Activated naive CD4-positive, alpha-beta T cell treated with anti-CD3 and anti-CD28 coated beads for 36 hours (primary cell): ENCODE data around the gene FMO3. TPM values are rescaled to one million over a fixed set of nuclear protein-coding genes. Genes with fewer than 3 reads are reported as not detected.

Experiments
- CTCF ChIA-PET: fragments of 350-600 bp; sonication (Branson Sonifier 250); formaldehyde crosslinking; loops from one replicate; lab custom pipeline; 2021; ENCODE audit warnings: antibody characterized with exemption; lab: Charles Lee
- DNase-seq: peaks from one replicate; pipeline ENCODE4 v3.0.0-alpha.2; 2020
- H3K27ac Mint-ChIP-seq: one replicate; pipeline ENCODE4 v1.8.0; 2021; ENCODE audit warnings: mild to moderate bottlenecking, mixed read lengths
- H3K27me3 Mint-ChIP-seq: one replicate; pipeline ENCODE4 v1.8.0; 2021; ENCODE audit warnings: low read depth, mixed read lengths
- H3K36me3 Mint-ChIP-seq: one replicate; pipeline ENCODE4 v1.8.0; 2021; ENCODE audit warnings: low read depth, mixed read lengths
- H3K4me1 Mint-ChIP-seq: one replicate; pipeline ENCODE4 v1.8.0; 2021; ENCODE audit warnings: low read depth, mixed read lengths
- H3K4me3 Mint-ChIP-seq: one replicate; pipeline ENCODE4 v1.8.0; 2021; ENCODE audit warnings: mild to moderate bottlenecking, moderate library complexity, mixed read lengths
- H3K9me3 Mint-ChIP-seq: one replicate; pipeline ENCODE4 v1.8.0; 2021; ENCODE audit warnings: mixed read lengths
- intact Hi-C: fragments of 100-400 bp; cut with micrococcal nuclease; formaldehyde crosslinking; loops from one replicate; pipeline ENCODE4 v1.15.1; 2023
- total RNA-seq, 2 experiments: library from RNA; stranded (reverse); gene quantifications; one replicate each; pipeline ENCODE4 v1.2.3, GENCODE V29; 2021

Gene FMO3
- total RNA-seq, 2 experiments from 2014 or later = not detected

DNA sequence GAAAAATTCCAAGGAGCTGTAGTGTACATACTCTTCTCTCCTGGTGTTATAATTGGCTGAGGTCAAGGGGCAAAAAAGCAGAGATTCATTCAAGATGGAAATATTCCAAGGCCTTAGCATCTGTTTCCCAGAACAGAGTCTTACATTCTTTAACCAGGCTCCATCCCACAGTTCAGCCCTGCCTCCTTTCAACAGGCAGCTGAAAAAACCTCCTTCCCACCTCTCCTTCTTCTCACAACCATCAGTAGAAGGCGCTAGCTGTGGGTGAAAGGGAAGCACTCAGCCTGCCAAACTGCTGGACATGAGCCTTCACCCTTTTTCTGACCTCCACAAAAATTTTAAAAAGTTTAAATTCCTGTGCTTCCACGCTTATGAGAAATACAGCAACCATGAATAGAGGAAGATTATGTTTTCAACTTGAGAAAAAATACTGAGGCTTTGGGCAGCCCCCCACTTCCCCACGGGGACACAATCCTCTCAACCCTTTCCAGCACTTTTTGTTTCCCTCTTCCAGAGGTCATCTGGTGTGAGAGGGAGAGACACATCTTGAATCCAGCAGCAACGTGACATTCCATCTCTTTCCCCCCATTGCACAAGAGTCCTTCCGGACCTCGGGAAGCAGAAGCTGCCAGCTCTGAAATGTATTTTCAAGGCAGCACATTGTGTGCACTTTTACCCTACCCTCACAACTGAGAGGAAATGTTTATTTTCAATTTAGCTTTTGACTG, 51.1 kb downstream of the FMO3 start:
- Mint-ChIP-seq H3K27me3 (peaks cover 14% of the 10 kb centered on the region), H3K27ac (no peak overlapping the region), H3K36me3 (no peaks in the 10 kb centered on the region), H3K4me3 (no peak overlapping the region), H3K9me3 (no peaks in the 10 kb centered on the region), H3K4me1 (no peaks in the 10 kb centered on the region)
- no peak for DNase-seq
- intact Hi-C loops = no loop called here
- CTCF ChIA-PET = no interaction called here

DNA sequence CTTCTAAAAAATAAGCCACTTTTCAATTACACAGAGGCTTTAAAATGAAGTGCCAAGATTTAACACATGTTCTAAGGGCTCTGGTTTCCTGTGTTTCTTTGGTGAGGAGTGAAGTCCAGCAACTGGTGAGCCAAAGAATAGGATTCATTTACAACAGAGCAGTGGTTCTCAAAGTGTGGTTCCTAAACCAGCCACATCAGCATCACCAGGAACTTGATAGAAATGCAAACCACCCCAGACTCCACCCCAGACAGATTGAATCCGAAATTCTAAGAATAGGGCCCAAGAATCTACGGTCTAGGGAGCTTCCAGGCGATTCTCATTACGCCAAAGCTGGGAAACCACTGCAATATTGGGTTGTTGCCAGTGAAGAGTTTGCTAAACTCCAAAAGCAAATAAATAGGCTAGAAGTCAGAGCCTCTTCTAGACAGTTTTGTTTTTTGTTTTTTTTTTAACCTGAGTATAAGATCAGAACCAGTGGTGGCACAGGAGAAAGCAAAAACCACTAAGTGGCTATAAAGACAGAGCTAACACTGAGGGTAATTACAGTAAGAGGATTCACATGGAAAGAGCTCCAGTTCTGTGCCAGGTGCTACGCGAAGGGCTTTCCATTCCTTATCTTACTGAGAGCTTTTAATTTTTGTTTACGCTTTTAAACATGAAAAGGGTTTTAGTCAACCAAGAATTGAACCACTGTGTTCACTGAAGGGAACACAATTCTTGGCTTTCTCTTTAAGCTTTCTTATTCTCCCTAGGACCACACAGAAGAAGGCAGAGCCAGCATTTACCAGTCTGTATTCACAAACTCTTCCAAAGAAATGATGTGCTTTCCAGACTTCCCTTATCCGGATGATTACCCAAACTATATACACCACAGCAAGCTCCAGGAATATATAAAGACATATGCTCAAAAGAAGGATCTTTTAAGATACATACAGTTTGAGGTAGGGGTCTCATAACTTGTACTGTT, 52.0 kb downstream of the FMO3 start:
- H3K4me3 Mint-ChIP-seq = no peak overlapping the region
- CTCF ChIA-PET = no interaction called here
- no peak for DNase-seq
- H3K9me3 Mint-ChIP-seq = no peaks in the 10 kb centered on the region
- no peaks in the 10 kb centered on the region for H3K4me1 Mint-ChIP-seq
- no peaks in the 10 kb centered on the region for H3K36me3 Mint-ChIP-seq
- intact Hi-C loops = no loop called here
- no peak overlapping the region for H3K27ac Mint-ChIP-seq
- H3K27me3 Mint-ChIP-seq = peaks cover 18% of the 10 kb centered on the region

DNA sequence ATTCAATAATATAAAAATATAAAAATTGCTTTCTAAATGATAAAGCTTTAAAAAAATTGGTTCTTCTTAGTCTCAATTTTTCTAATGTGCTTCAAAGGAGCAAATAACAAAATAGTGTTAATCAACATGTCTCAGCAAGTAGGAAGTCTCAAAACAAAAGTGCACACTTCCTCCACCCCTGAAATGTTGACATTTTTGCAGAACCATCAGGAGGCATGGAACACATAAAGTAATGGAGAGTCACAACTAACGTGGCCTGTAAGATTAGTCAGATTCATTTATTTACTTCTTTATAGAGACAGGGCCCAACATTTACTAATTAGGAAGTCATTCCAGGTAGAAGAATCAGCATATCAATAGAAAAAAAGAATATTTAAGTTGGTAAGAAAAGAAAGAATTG, 59.5 kb downstream of the FMO3 start:
- Mint-ChIP-seq H3K9me3 (no peaks in the 10 kb centered on the region), H3K27me3 (peaks cover 7% of the 10 kb centered on the region), H3K4me3 (no peak overlapping the region), H3K36me3 (no peaks in the 10 kb centered on the region), H3K27ac (no peak overlapping the region), H3K4me1 (no peaks in the 10 kb centered on the region)
- intact Hi-C loops = no loop called here
- DNase-seq = no peak
- CTCF ChIA-PET = no interaction called here

DNA sequence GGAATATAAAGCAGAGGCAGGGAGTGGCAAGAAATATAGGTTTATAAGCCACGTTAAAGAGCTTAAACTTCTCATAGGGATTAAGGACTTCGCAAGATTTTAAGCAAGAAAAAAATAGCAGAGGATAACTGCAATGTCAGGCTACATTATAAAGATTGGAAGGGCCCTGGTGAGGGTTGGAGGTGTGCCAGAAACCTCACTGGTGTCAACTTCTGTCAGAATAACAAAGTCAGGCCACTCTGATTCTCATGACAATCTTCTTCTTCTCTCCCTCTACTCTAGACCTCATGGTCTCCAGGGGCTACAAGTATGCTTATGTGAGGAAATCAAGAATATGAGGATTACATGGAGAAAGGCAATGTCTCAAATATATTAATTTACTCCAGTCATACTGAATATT, 61.8 kb downstream of the FMO3 start:
- CTCF ChIA-PET = no interaction called here
- no peak overlapping the region for H3K27ac Mint-ChIP-seq
- DNase-seq = no peak
- no peak overlapping the region for H3K4me3 Mint-ChIP-seq
- H3K4me1 Mint-ChIP-seq = no peaks in the 10 kb centered on the region
- no peaks in the 10 kb centered on the region for H3K36me3 Mint-ChIP-seq
- no peaks in the 10 kb centered on the region for H3K27me3 Mint-ChIP-seq
- H3K9me3 Mint-ChIP-seq = no peaks in the 10 kb centered on the region
- intact Hi-C loops = no loop called here

DNA sequence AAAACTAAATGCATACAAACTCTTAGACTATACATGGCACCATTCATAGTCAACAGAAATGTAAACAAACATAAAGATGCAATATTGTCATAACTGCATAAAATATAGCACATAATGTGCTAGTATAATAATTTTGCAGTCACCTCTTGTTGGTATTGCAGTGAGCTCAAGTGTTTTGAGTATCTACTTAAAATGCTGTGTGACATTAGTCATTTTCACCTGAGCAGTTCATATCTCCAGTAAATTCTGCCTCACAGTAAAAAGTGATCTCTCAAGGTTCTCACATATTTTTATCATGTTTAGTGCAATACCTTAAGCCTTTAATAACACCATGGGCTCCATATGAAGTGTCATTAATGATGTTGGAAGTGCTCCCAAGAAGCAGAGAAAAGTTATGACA, 64.8 kb downstream of the FMO3 start:
- Mint-ChIP-seq H3K4me3 (no peak overlapping the region), H3K27ac (no peak overlapping the region), H3K36me3 (no peaks in the 10 kb centered on the region), H3K4me1 (no peaks in the 10 kb centered on the region), H3K27me3 (no peaks in the 10 kb centered on the region), H3K9me3 (no peaks in the 10 kb centered on the region)
- CTCF ChIA-PET = interaction anchor here (0.7 kb wide), 1 partner anchor 21 kb away, joined by 8 read pairs; no protein-coding TSS in a partner anchor
- intact Hi-C loops = no loop called here
- no peak for DNase-seq

DNA sequence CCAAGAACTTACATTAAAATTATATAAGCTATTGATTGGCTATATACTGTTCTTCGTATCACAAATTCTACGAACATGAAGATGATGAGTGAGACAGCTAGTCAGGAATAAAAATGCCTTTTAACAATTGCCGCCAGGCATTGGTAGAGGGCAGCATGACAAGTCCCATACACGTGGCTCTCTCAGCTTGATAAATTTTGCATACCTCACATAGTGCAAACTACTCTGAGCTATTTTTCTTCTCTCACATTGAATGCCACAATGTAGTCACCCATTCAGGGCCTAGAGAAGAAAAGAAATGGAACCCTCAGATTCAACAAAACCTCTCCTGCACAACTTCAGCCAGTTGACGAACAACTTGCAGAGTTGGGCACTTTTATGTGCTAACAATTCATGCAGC, 67.4 kb downstream of the FMO3 start:
- intact Hi-C loops = no loop called here
- Mint-ChIP-seq H3K27ac (no peak overlapping the region), H3K9me3 (no peaks in the 10 kb centered on the region), H3K36me3 (no peaks in the 10 kb centered on the region), H3K4me3 (no peak overlapping the region), H3K4me1 (no peaks in the 10 kb centered on the region), H3K27me3 (no peaks in the 10 kb centered on the region)
- CTCF ChIA-PET = no interaction called here
- no peak for DNase-seq

DNA sequence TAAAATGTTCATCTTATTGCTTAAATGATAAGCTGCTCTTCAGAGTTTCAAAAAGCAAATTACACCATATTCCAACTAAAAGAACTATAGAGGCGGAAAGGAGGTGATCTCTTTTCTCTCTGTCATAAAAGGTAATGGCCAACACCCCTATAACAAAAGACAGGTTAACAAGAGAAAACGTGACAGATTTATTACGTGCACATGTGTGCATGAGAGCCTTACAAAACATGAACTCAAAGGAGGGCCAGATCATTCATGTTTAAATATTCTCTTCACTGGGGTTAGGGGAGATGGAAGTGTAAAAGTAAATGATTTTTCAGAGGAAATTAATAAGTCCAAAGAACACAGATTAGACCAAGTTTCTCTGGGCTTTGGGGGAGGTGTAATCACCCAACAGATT, 67.8 kb downstream of the FMO3 start:
- Mint-ChIP-seq H3K4me1 (no peaks in the 10 kb centered on the region), H3K27ac (no peak overlapping the region), H3K27me3 (peaks cover 1% of the 10 kb centered on the region), H3K9me3 (no peaks in the 10 kb centered on the region), H3K36me3 (no peaks in the 10 kb centered on the region), H3K4me3 (no peak overlapping the region)
- intact Hi-C loops = no loop called here
- no peak for DNase-seq
- CTCF ChIA-PET = no interaction called here

DNA sequence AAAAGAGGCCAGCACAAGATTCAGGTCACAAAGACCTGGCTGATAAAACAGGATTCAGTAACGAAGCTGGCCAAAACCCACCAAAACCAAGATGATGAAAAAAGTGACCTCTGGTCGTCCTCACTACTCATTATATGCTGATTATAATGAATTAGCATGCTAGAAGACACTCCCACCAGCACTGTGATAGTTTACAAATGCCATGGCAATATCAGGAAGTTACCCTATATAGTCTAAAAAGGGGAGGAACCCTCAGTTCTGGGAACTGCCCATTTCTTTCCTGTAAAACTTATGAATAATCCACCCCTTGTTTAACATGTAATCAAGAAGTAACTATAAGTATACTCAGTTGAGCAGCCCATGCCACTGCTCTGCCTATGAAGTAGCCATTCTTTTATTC, 68.4 kb downstream of the FMO3 start:
- DNase-seq = no peak
- H3K9me3 Mint-ChIP-seq = no peaks in the 10 kb centered on the region
- CTCF ChIA-PET = interaction anchor here (1.3 kb wide), 1 partner anchor 20 kb away, joined by 4 read pairs; no protein-coding TSS in a partner anchor

DNA sequence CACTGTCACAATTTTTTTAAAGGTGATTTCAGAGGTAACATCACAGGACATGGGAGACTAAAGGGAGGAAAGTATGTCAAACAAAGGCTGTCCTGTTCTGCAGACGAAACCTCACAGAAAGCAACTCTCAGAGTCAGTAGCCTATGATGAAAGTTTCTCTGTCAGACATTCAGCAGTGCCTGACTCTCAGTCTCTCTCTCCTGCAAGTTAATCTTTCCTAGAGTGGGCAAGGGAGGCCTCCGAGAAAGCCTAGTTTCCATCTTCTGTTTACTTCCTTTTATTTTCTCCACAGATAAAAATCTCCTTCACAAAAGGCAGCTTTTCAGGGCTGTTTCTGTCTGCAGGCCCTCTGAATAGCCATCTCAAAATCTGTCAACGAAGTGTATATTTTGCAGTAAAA, 69.5 kb downstream of the FMO3 start:
- CTCF ChIA-PET = interaction anchor here (1.3 kb wide), 1 partner anchor 19 kb away, joined by 4 read pairs; no protein-coding TSS in a partner anchor
- Mint-ChIP-seq H3K27ac (no peak overlapping the region), H3K4me3 (no peak overlapping the region), H3K9me3 (no peaks in the 10 kb centered on the region), H3K36me3 (no peaks in the 10 kb centered on the region), H3K27me3 (peaks cover 1% of the 10 kb centered on the region), H3K4me1 (no peaks in the 10 kb centered on the region)
- no peak for DNase-seq
- intact Hi-C loops = no loop called here

More for the DNA sequence above, 68.4 kb downstream of the FMO3 start:
- no peak overlapping the region for H3K27ac Mint-ChIP-seq
- no peaks in the 10 kb centered on the region for H3K36me3 Mint-ChIP-seq
- H3K4me1 Mint-ChIP-seq = no peaks in the 10 kb centered on the region
- intact Hi-C loops = no loop called here
- H3K27me3 Mint-ChIP-seq = peaks cover 1% of the 10 kb centered on the region
- no peak overlapping the region for H3K4me3 Mint-ChIP-seq

DNA sequence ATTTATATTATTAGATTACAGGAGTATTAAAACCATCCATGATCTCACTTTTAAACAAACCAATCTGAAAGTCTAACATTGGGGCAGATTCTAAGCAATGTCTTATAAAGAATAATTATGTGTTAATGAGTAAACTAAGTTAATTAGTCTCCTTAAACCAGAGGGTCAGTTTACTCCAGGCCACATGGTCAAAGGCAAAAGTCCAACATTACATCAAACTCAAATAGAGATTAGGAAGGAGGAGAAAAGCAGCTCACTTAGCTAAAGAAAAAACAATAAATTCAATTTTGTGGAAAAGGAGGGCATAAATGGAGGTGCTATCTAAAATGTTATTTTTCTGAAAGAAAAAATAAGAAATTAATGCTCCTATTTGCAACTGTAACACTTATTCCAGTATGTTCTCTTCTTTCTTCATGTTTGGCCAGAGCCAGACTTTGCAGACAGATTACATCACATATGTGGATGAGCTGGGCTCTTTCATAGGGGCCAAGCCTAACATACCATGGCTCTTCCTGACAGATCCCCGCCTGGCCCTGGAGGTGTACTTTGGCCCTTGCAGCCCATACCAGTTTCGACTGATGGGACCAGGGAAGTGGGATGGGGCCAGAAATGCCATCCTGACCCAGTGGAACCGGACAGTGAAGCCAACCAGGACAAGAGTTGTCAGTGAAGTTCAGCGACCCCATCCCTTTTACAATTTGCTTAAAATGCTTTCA, 70.1 kb downstream of the FMO3 start:
- intact Hi-C loops = no loop called here
- Mint-ChIP-seq H3K4me1 (no peaks in the 10 kb centered on the region), H3K27me3 (peaks cover 1% of the 10 kb centered on the region), H3K9me3 (no peaks in the 10 kb centered on the region), H3K4me3 (no peak overlapping the region), H3K27ac (no peak overlapping the region), H3K36me3 (no peaks in the 10 kb centered on the region)
- DNase-seq = no peak
- CTCF ChIA-PET = no interaction called here

DNA sequence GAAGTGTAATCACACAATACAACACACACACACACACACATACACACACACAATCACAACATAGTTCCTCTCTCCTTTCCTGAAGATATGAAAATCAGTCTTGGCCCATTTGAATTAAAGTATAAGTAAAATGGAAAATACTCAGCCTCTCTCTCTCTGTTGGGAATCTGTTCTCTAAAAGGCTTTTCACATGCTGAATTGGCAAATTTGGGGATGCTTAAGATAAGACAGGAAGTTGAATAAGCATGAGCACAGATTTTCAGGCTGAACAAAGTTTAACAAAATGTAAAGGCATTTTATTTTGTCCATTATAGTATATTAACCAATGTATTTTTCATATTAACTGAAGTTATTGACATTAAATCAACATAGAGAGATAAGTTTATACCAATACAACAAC, 70.7 kb downstream of the FMO3 start:
- Mint-ChIP-seq H3K9me3 (no peaks in the 10 kb centered on the region), H3K4me1 (no peaks in the 10 kb centered on the region), H3K27me3 (peaks cover 1% of the 10 kb centered on the region), H3K36me3 (no peaks in the 10 kb centered on the region), H3K27ac (no peak overlapping the region), H3K4me3 (no peak overlapping the region)
- intact Hi-C loops = no loop called here
- no peak for DNase-seq
- CTCF ChIA-PET = no interaction called here

DNA sequence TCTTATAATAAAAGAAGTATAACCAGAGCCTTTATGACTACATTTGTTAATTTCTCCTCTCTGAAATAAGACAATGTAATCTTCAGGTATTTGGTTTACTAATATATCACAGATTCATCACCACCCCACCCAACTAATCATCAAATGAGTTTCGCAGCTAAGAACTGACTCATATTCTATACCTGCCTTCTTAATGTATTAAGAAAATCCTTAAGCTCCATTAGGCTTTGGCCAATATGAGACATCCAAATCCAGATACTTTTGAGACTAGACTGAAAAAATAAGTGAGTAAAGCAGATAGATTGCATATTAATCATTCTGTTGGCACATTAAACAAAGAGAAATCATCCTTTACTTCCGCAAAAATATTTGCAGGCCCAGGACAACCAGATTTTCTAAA, 75.7 kb downstream of the FMO3 start:
- intact Hi-C loops = no loop called here
- H3K4me3 Mint-ChIP-seq = no peak overlapping the region
- peaks cover 16% of the 10 kb centered on the region for H3K27me3 Mint-ChIP-seq
- no peaks in the 10 kb centered on the region for H3K9me3 Mint-ChIP-seq
- H3K4me1 Mint-ChIP-seq = no peaks in the 10 kb centered on the region
- H3K27ac Mint-ChIP-seq = no peak overlapping the region
- CTCF ChIA-PET = no interaction called here
- DNase-seq = no peak
- no peaks in the 10 kb centered on the region for H3K36me3 Mint-ChIP-seq
